ENCODE data around the gene MKI67. TPM values are rescaled to one million over a fixed set of nuclear protein-coding genes. Genes with fewer than 3 reads are reported as not detected.

MKI67 gene
- total and polyA plus RNA-seq, 2 of the 4 experiments (the other 2 are of a cell fraction): 13.5 to 36.4 TPM

GRCh38 chr10:128158021-128158795 lies 32.0 kb upstream of the MKI67 start:
- POLR2A ChIA-PET (ENCODE audit: unreplicated experiment): no interaction called here
- Histone ChIP-seq H2AK9ac (replicated peaks; ENCODE audit: low read depth, low read length, poor library complexity) (no peak overlapping the region), H4K8ac (ENCODE audit: low read depth in 2 of 2, low read length in 2 of 2) (no peak overlapping the region), H3K14ac (replicated peaks; ENCODE audit: low read depth, low read length) (no peak overlapping the region), H2AK5ac (ENCODE audit: low read depth, low read length) (no peak overlapping the region), H3K9me1 (ENCODE audit: insufficient read depth, low read length) (no peaks in the 10 kb centered on the region), H3K56ac (ENCODE audit: extremely low read depth, insufficient read depth, low read length) (no peak overlapping the region), H3K27me3 (ENCODE audit: control insufficient read depth, insufficient read depth, low read length) (peaks cover 4% of the 10 kb centered on the region), H3K27ac (ENCODE audit: insufficient read depth, low read length) (no peak overlapping the region), H2BK5ac (ENCODE audit: low read depth, low read length, poor library complexity, severe bottlenecking) (no peak overlapping the region), H4K20me1 (ENCODE audit: insufficient read depth, low read length) (no peaks in the 10 kb centered on the region), H4K91ac (ENCODE audit: insufficient read depth, low read depth, low read length) (no peak overlapping the region), H2BK20ac (ENCODE audit: low read depth, low read length) (no peak overlapping the region), H3K36me3 (ENCODE audit: control insufficient read depth, insufficient read depth, low read length) (no peaks in the 10 kb centered on the region), H2BK120ac (ENCODE audit: low read depth, low read length) (no peak overlapping the region), H2AFZ (replicated peaks; ENCODE audit: low read length, poor library complexity) (no peak overlapping the region), H2BK15ac (ENCODE audit: low read depth, low read length) (no peak overlapping the region), H3K4me2 (ENCODE audit: low read depth, low read length) (no peak overlapping the region), H4K5ac (ENCODE audit: low read depth, low read length) (no peak overlapping the region), H3K4ac (ENCODE audit: low read depth, low read length) (no peak overlapping the region), H3K9me3 (ENCODE audit: control insufficient read depth, insufficient read depth, low read length) (no peaks in the 10 kb centered on the region), H3K9ac (ENCODE audit: low read depth, low read length) (no peak overlapping the region), H3K18ac (ENCODE audit: low read depth, low read length) (no peak overlapping the region), H3K4me1 (ENCODE audit: control insufficient read depth, insufficient read depth, low read length) (no peaks in the 10 kb centered on the region), H3K23ac (ENCODE audit: low read depth, low read length) (no peak overlapping the region), H3K4me3 (ENCODE audit: insufficient read depth, low read depth, low read length) (no peak overlapping the region), H3K79me1 (ENCODE audit: low read depth in 1 of 2, low read length in 2 of 2) (no peaks in the 10 kb centered on the region)
- dilution Hi-C loops (cut with HindIII; ENCODE audit: low sequenced_read_pairs, unreplicated experiment): no loop called here
- 100% methylated on average over 1 of the region's 9 CpGs; no CpG with 5 or more reads in 1 of the 2 experiments for WGBS, 2 experiments (ENCODE audit: extremely low coverage in 2 of 2, insufficient read length in 1 of 2)
- CTCF ChIA-PET: no interaction called here
- DNase-seq (no peak), ATAC-seq (ENCODE audit: low read depth) (no peak)
- in situ Hi-C loops (cut with MboI; ENCODE audit: low sequenced_read_pairs): no loop called here
- BruUV-seq (replicated peaks): no TSS peak
- intact Hi-C loops (cut with micrococcal nuclease): loop anchor here (10.0 kb wide), 1 partner anchor 253 kb away; the partner anchor contains the start of gene PTPRE
- no peak for TF ChIP-seq CEBPB (IDR thresholded peaks at IDR 0.05; ENCODE audit: low read depth, low read length)
- TF ChIP-seq ELK1 (IDR thresholded peaks at IDR 0.05; ENCODE audit: borderline replicate concordance, low read depth, low read length): no peak
- no peak for TF ChIP-seq RAD21 (IDR thresholded peaks at IDR 0.05; ENCODE audit: low read length)
- no peak for TF ChIP-seq SMC3 (IDR thresholded peaks at IDR 0.05; ENCODE audit: low read depth, low read length)
- TF ChIP-seq MXI1 (IDR thresholded peaks at IDR 0.05; ENCODE audit: borderline replicate concordance, low read depth, low read length): no peak
- TF ChIP-seq MAFK (IDR thresholded peaks at IDR 0.05; ENCODE audit: low read depth, low read length): no peak
- TF ChIP-seq BHLHE40 (IDR thresholded peaks at IDR 0.05; ENCODE audit: low read depth, low read length): no peak
- TF ChIP-seq CTCF (conservative IDR thresholded peaks at IDR 0.05; ENCODE audit: low read depth, low read length): no peak
- no peak for TF ChIP-seq FOS (IDR thresholded peaks at IDR 0.05; ENCODE audit: low read depth, low read length)
- no peak for TF ChIP-seq CHD1 (IDR thresholded peaks at IDR 0.05; ENCODE audit: low read depth, low read length)
- no peak for TF ChIP-seq RCOR1 (IDR thresholded peaks at IDR 0.05; ENCODE audit: insufficient replicate concordance, low read length)
- TF ChIP-seq USF2 (IDR thresholded peaks at IDR 0.05; ENCODE audit: low read depth, low read length): no peak
